ENCODE data around the gene AMY2B.
"Not testable (repeated sequence)": the region's sequence is repeated elsewhere in the genome, so short reads cannot be mapped to it uniquely, and the experiment has no call there.

Gene AMY2B

DNA sequence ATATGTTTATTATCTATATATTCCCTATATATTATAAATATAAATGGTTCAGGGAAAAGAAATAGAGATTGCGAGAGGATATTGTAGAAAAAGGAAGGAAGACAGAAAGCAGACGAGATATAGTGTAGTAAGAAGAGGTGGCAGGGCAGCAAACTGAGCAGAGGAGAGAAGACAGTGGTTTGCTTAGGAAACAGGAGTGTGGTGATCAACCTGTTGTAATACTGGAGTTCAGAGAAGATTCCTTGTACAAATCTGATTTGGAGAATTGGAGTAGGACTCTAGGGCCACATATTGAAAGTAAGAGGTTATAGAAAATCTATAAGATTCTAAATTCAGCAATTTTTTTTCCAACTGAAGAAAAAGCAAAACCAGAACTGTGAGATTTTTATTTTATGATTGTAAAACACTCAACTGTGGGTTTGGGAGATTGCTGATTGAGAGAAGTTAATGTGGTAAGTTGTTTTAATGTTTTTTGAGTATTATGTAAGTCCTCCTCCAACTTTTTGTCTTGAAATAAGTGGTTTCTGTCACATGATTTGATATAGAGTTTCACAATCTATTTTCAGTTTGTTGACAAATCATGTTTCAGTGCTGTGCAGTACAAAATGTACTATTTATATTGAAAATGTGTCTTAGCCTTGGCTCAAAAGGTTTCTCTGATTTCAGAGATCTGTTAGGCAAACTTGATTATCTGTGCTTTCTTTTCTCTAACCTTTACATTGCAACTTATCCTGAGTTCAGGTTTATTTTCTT, 9.6 kb upstream of the AMY2B start:
- no peak overlapping the region for H3K4me3 ChIP-seq (ENCODE audit: low read depth, low read length)
- H3K27me3 ChIP-seq (ENCODE audit: insufficient read depth, low read depth, severe bottlenecking) = no peaks in the 10 kb centered on the region
- TF ChIP-seq, protein P1, sequence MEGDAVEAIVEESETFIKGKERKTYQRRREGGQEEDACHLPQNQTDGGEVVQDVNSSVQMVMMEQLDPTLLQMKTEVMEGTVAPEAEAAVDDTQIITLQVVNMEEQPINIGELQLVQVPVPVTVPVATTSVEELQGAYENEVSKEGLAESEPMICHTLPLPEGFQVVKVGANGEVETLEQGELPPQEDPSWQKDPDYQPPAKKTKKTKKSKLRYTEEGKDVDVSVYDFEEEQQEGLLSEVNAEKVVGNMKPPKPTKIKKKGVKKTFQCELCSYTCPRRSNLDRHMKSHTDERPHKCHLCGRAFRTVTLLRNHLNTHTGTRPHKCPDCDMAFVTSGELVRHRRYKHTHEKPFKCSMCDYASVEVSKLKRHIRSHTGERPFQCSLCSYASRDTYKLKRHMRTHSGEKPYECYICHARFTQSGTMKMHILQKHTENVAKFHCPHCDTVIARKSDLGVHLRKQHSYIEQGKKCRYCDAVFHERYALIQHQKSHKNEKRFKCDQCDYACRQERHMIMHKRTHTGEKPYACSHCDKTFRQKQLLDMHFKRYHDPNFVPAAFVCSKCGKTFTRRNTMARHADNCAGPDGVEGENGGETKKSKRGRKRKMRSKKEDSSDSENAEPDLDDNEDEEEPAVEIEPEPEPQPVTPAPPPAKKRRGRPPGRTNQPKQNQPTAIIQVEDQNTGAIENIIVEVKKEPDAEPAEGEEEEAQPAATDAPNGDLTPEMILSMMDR (IDR thresholded peaks at IDR 0.05; ENCODE audit: low read depth, low read length) = no peak
- no peaks in the 10 kb centered on the region for H3K36me3 ChIP-seq
- H3K27ac ChIP-seq = no peak overlapping the region
- no peak for DNase-seq
- no peaks in the 10 kb centered on the region for H3K9me3 ChIP-seq (ENCODE audit: severe bottlenecking)

GRCh38 chr1:103563056-103563455, 8.3 kb upstream of the AMY2B start:
- Histone ChIP-seq H3K27me3 (ENCODE audit: insufficient read depth, low read depth, severe bottlenecking) (no peaks in the 10 kb centered on the region), H3K36me3 (no peaks in the 10 kb centered on the region), H3K27ac (no peak overlapping the region), H3K4me3 (ENCODE audit: low read depth, low read length) (no peak overlapping the region), H3K9me3 (ENCODE audit: severe bottlenecking) (no peaks in the 10 kb centered on the region)
- DNase-seq = no peak
- TF ChIP-seq, protein P1 (IDR thresholded peaks at IDR 0.05; ENCODE audit: low read depth, low read length) = no peak

DNA sequence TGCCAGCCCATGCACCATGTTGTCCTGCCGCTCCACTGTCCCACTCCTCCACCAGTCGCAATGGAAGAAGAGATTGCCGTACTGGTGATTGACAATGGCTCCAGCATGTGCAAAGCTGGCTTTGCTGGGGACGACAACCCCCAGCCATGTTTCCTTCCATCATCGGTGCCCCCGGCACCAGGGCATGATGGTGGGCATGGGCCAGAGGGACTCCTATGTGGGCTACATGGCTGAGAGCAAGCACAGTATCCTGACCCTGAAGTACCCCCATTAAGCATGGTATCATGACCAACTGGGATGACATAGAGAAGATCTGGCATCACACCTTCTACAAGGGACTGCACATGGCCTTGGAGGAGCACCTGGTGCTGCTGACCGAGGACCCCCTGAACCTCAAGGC, 1.9 kb upstream of the AMY2B start:
- Histone ChIP-seq H3K4me3 (ENCODE audit: low read depth, low read length) (no peak overlapping the region), H3K36me3 (no peaks in the 10 kb centered on the region), H3K27ac (no peak overlapping the region), H3K27me3 (ENCODE audit: insufficient read depth, low read depth, severe bottlenecking) (no peaks in the 10 kb centered on the region), H3K9me3 (ENCODE audit: severe bottlenecking) (no peaks in the 10 kb centered on the region)
- DNase-seq = no peak
- TF ChIP-seq, protein P1 (IDR thresholded peaks at IDR 0.05; ENCODE audit: low read depth, low read length) = no peak

DNA sequence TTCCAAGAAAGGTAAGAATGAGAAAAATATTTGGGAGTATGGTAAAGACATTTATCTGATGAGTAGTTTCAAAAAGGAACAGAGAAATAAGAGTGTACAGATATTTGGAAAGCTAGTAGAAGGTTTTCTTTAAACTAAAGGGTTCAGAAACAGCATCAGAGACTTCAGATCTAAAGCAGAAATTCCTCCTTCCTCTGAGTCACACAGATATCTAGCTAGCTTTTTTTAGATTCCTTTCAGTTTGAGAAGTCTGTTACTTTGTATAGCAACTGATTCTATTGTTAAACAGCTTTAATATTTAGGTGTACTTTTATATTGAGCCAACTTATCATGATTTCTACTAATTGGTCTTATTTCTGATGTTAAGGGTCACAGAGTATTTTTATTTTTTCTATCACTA, 4.7 kb downstream of the AMY2B start:
- Histone ChIP-seq H3K4me3 (ENCODE audit: low read depth, low read length) (no peak overlapping the region), H3K27me3 (ENCODE audit: insufficient read depth, low read depth, severe bottlenecking) (no peaks in the 10 kb centered on the region), H3K36me3 (no peaks in the 10 kb centered on the region), H3K27ac (no peak overlapping the region), H3K9me3 (ENCODE audit: severe bottlenecking) (no peaks in the 10 kb centered on the region)
- DNase-seq = no peak
- TF ChIP-seq, protein P1 (IDR thresholded peaks at IDR 0.05; ENCODE audit: low read depth, low read length) = no peak

DNA sequence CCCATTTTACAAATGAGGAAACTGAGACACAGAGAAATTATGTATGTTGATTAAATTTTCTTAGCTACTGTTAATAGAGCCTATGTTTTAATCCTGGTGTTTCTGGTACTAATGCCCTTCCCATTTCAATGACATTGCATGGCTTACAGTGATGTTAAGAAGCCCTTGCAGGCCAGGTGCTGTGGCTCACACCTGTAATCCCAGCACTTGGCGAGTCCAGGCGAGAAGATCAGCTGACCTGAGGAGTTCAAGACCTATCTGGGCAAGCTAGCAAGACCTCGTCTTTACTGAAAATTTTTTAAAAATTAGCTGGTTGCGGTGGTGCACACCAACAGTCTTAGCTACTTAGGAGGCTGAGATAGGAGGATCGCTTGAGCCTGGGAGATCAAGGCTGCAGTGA, 5.4 kb downstream of the AMY2B start:
- H3K4me3 ChIP-seq (ENCODE audit: low read depth, low read length); DNase-seq; H3K27ac ChIP-seq: not testable (repeated sequence)

GRCh38 chr1:103582464-103582863, 11.1 kb downstream of the AMY2B start:
- TF ChIP-seq, protein P1 (IDR thresholded peaks at IDR 0.05; ENCODE audit: low read depth, low read length) = no peak
- no peak for DNase-seq
- Histone ChIP-seq H3K9me3 (ENCODE audit: severe bottlenecking) (no peaks in the 10 kb centered on the region), H3K36me3 (no peaks in the 10 kb centered on the region), H3K27ac (no peak overlapping the region), H3K4me3 (ENCODE audit: low read depth, low read length) (no peak overlapping the region), H3K27me3 (ENCODE audit: insufficient read depth, low read depth, severe bottlenecking) (no peaks in the 10 kb centered on the region)

More for the DNA sequence above, 5.4 kb downstream of the AMY2B start:
- not testable (repeated sequence) for H3K36me3 ChIP-seq; H3K27me3 ChIP-seq (ENCODE audit: insufficient read depth, low read depth, severe bottlenecking); H3K9me3 ChIP-seq (ENCODE audit: severe bottlenecking)
